WTC11 (cell line): ENCODE data around the gene IMP3. TPM values are rescaled to one million over a fixed set of nuclear protein-coding genes. Genes with fewer than 3 reads are reported as not detected.

Experiments used
- ATAC-seq: fragments of 200-7000 bp; cut with Tn5 transposase; 2 replicates; pipeline ENCODE4 v1.10.0; 2021; ENCODE audit warnings: mild to moderate bottlenecking, moderate library complexity
- Bru-seq: library from RNA; stranded (reverse); fragments of 400-500 nt; gene quantifications from one replicate; lab custom pipeline; 2021; lab: Mats Ljungman, UMichigan
- CTCF ChIA-PET: fragments of 300-600 bp; sonication (Branson Sonifier 250); formaldehyde crosslinking; loops from one replicate; lab custom pipeline; 2021; ENCODE audit warnings: antibody characterized with exemption; lab: Charles Lee
- POLR2A ChIA-PET: fragments of 350-600 bp; sonication (Branson Sonifier 250); formaldehyde crosslinking; loops from one replicate; lab custom pipeline; 2021; ENCODE audit warnings: antibody characterized with exemption; lab: Charles Lee
- DNase-seq: peaks from one replicate; pipeline ENCODE4 v3.0.0; 2021; ENCODE audit warnings: low spot score
- H3K27ac Mint-ChIP-seq: 2 replicates; pipeline ENCODE4 v1.8.0; 2021; ENCODE audit warnings: mixed read lengths
- H3K27me3 Mint-ChIP-seq: 2 replicates; pipeline ENCODE4 v1.8.0; 2021; ENCODE audit warnings: low read depth, mild to moderate bottlenecking, moderate library complexity, mixed read lengths
- H3K36me3 Mint-ChIP-seq: 2 replicates; pipeline ENCODE4 v1.8.0; 2021; ENCODE audit warnings: mixed read lengths
- H3K4me1 Mint-ChIP-seq: 2 replicates; pipeline ENCODE4 v1.8.0; 2022; ENCODE audit warnings: mixed read lengths
- H3K4me3 Mint-ChIP-seq: 2 replicates; pipeline ENCODE4 v1.8.0; 2021; ENCODE audit warnings: mild to moderate bottlenecking, moderate library complexity, mixed read lengths
- H3K9me3 Mint-ChIP-seq: 2 replicates; pipeline ENCODE4 v1.8.0; 2021; ENCODE audit warnings: mixed read lengths
- ATF1 ChIP-seq: sonication (generic); formaldehyde crosslinking; IDR thresholded peaks from 2 replicates; pipeline ENCODE4 v1.8.1; 2023; ENCODE audit warnings: mild to moderate bottlenecking, moderate library complexity, missing genetic modification reagents
- ATF6 ChIP-seq: sonication (generic); formaldehyde crosslinking; IDR thresholded peaks from 2 replicates; pipeline ENCODE4 v1.8.1; 2023; ENCODE audit warnings: mild to moderate bottlenecking, missing genetic modification reagents
- E2F4 ChIP-seq: sonication (generic); formaldehyde crosslinking; IDR thresholded peaks from 2 replicates; pipeline ENCODE4 v1.8.1; 2022; ENCODE audit warnings: low read depth, mild to moderate bottlenecking, moderate library complexity, missing genetic modification reagents, borderline replicate concordance
- FOXP1 ChIP-seq: sonication (generic); formaldehyde crosslinking; IDR thresholded peaks from 2 replicates; pipeline ENCODE4 v1.8.0; 2022; ENCODE audit warnings: missing genetic modification reagents, mild to moderate bottlenecking, moderate library complexity, borderline replicate concordance
- GABPB1 ChIP-seq: sonication (generic); formaldehyde crosslinking; IDR thresholded peaks from 2 replicates; pipeline ENCODE4 v1.8.1; 2023; ENCODE audit warnings: mild to moderate bottlenecking, missing genetic modification reagents
- HMGA2 ChIP-seq: fragments of 250-450 bp; sonication (Bioruptor Pico); IDR thresholded peaks from 2 replicates; pipeline ENCODE4 v1.4.0; 2021; ENCODE audit warnings: mild to moderate bottlenecking, moderate library complexity
- IRF1 ChIP-seq: sonication (generic); formaldehyde crosslinking; IDR thresholded peaks from 2 replicates; pipeline ENCODE4 v1.8.0; 2023; ENCODE audit warnings: missing genetic modification reagents
- JAZF1 ChIP-seq: fragments of 250-450 bp; sonication (Bioruptor Pico); IDR thresholded peaks from 2 replicates; pipeline ENCODE4 v1.9.0; 2021; ENCODE audit warnings: moderate library complexity, mild to moderate bottlenecking, inconsistent platforms
- JUN ChIP-seq: sonication (generic); formaldehyde crosslinking; IDR thresholded peaks from 2 replicates; pipeline ENCODE4 v1.8.0; 2023; ENCODE audit warnings: mild to moderate bottlenecking, missing genetic modification reagents
- MAX ChIP-seq: sonication (generic); formaldehyde crosslinking; IDR thresholded peaks from 2 replicates; pipeline ENCODE4 v1.8.0; 2022; ENCODE audit warnings: mild to moderate bottlenecking, missing genetic modification reagents
- MXD4 ChIP-seq: fragments of 250-450 bp; sonication (Bioruptor Pico); IDR thresholded peaks from 2 replicates; pipeline ENCODE4 v1.8.0; 2021; ENCODE audit warnings: mild to moderate bottlenecking, moderate library complexity, borderline replicate concordance
- NFE2L1 ChIP-seq: sonication (generic); formaldehyde crosslinking; IDR thresholded peaks from 2 replicates; pipeline ENCODE4 v1.8.1; 2023; ENCODE audit warnings: missing genetic modification reagents
- NFYB ChIP-seq: sonication (generic); formaldehyde crosslinking; conservative IDR thresholded peaks from 2 replicates; pipeline ENCODE4 v1.8.0; 2022; ENCODE audit warnings: low read depth, missing genetic modification reagents
- PRRX2 ChIP-seq: fragments of 250-450 bp; sonication (Bioruptor Pico); IDR thresholded peaks from 2 replicates; pipeline ENCODE4 v1.8.0; 2021; ENCODE audit warnings: mild to moderate bottlenecking
- SMAD4 ChIP-seq: sonication (generic); formaldehyde crosslinking; IDR thresholded peaks from 2 replicates; pipeline ENCODE4 v1.8.0; 2022; ENCODE audit warnings: mild to moderate bottlenecking, missing genetic modification reagents
- TEAD1 ChIP-seq: sonication (generic); formaldehyde crosslinking; IDR thresholded peaks from 2 replicates; pipeline ENCODE4 v1.8.0; 2022; ENCODE audit warnings: mild to moderate bottlenecking, missing genetic modification reagents
- TEAD4 ChIP-seq: sonication (generic); formaldehyde crosslinking; IDR thresholded peaks from 2 replicates; pipeline ENCODE4 v1.8.0; 2022; ENCODE audit warnings: mild to moderate bottlenecking, missing genetic modification reagents
- TP53 ChIP-seq: sonication (generic); formaldehyde crosslinking; IDR thresholded peaks from 2 replicates; pipeline ENCODE4 v1.8.1; 2023; ENCODE audit warnings: mild to moderate bottlenecking, missing genetic modification reagents
- USF2 ChIP-seq: sonication (generic); formaldehyde crosslinking; IDR thresholded peaks from 2 replicates; pipeline ENCODE4 v1.8.1; 2023; ENCODE audit warnings: mild to moderate bottlenecking, missing genetic modification reagents, moderate library complexity
- ZBTB21 ChIP-seq: sonication (generic); formaldehyde crosslinking; IDR thresholded peaks from 2 replicates; pipeline ENCODE4 v1.8.1; 2023; ENCODE audit warnings: mild to moderate bottlenecking, missing genetic modification reagents, borderline replicate concordance
- long read RNA-seq, 3 experiments: library from RNA in 1 of 3; library from capped mRNA in 1 of 3; library from polyadenylated mRNA in 1 of 3; unstranded in 2 of 3; stranded (forward) in 1 of 3; transcript quantifications; one replicate each; pipeline ENCODE4 v2.0.0, GENCODE V29; 2021
- total RNA-seq: library from RNA; stranded (reverse); gene quantifications from 3 replicates; pipeline ENCODE4 v1.2.3, GENCODE V29; 2021
- TF ChIP-seq, protein P1 (sequence below): sonication (generic); formaldehyde crosslinking; conservative IDR thresholded peaks from 2 replicates; pipeline ENCODE4 v1.8.1; 2022; ENCODE audit warnings: mild to moderate bottlenecking, missing genetic modification reagents
- TF ChIP-seq, protein P2 (sequence below): fragments of 250-450 bp; sonication (Bioruptor Pico); IDR thresholded peaks from 2 replicates; pipeline ENCODE4 v1.9.0; 2021; ENCODE audit warnings: mild to moderate bottlenecking
- TF ChIP-seq, protein P3 (sequence below): sonication (generic); formaldehyde crosslinking; IDR thresholded peaks from 2 replicates; pipeline ENCODE4 v1.8.1; 2022; ENCODE audit warnings: missing genetic modification reagents, borderline replicate concordance
- TF ChIP-seq, protein P4 (sequence below): sonication (generic); formaldehyde crosslinking; IDR thresholded peaks from 2 replicates; pipeline ENCODE4 v1.8.1; 2023; ENCODE audit warnings: mild to moderate bottlenecking, missing genetic modification reagents, moderate library complexity

Gene IMP3
- 93.7 to 107 TPM (median 94.8 TPM) in 3 replicates for total RNA-seq
- Bru-seq, nascent RNA, result percentile 78 among the genes with signal in this experiment
- long read RNA-seq, experiment 1, transcript IMP3-202 (1 exons, 1,237 nt), result major isoform, 229 of 231 reads
- long read RNA-seq, experiment 1, partial matches to known transcripts, result 0 of 231 reads
- long read RNA-seq, experiment 1, other reads (novel, unspliced or antisense), result 1 of 231 reads
- long read RNA-seq, experiment 2, transcript IMP3-202 (1 exons, 1,237 nt), result major isoform, 117 of 117 reads
- long read RNA-seq, experiment 2, partial matches to known transcripts, result 0 of 117 reads
- long read RNA-seq, experiment 2, other reads (novel, unspliced or antisense), result 0 of 117 reads
- long read RNA-seq, experiment 3, transcript IMP3-202 (1 exons, 1,237 nt), result major isoform, 326 of 327 reads
- long read RNA-seq, experiment 3, partial matches to known transcripts, result 1 of 327 reads
- long read RNA-seq, experiment 3, other reads (novel, unspliced or antisense), result 0 of 327 reads

DNA sequence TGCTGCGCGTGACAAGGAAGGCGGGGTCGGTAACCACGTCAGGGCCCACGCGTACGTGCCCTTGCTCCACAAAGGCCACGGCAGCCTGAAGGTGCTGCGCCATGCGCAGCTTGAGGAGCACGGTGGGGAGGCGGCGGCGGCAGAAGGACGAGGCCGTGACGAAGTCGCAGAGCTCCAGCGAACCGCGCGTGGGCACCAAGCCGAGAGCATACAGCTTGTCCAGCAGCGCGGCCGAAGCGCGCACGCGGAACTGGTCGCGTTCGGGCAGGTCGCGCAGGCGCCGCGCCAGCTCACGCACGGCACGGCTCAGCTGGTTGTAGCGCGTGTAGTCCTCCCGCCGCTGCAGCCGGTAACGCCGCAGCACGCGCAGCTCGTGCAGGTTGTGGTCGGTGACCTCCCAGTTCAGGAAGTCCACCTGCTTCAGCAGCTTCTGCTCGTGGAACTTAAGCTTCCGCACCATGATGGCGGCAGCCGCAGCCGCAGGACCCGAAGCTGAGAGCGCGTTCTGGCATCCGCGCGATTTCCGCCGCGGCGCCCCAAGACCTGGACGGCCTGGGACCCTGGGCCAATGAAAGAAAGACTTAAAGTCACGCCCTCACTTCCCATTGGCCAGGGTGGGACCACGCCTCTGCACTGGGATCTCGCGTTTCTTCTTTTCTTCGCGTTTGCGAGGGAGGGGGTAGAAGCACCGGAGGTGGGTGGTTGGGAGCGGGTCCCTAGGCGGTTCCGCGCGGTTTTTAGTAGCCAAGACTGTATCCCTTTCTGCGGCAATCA is at the start of gene IMP3:
Gene IMP3 (minus strand): TSS at position 516 of the 774 bp plus-strand sequence. CDS start 56 bp downstream, at position 460.
- H3K9me3 Mint-ChIP-seq, result no peaks in the 10 kb centered on the region
- peaks cover 35% of the 10 kb centered on the region for H3K4me1 Mint-ChIP-seq
- CTCF ChIA-PET, result interaction anchor here (0.6 to 3.7 kb wide), 9 partner anchors 12 to 272 kb away, joined by 3 to 26 read pairs (median 10); partner anchors contain the start of genes MAN2C1, SIN3A and SNUPN
- DNase-seq (peak; percentile 96), ATAC-seq (peak; percentile 97)
- H3K27ac Mint-ChIP-seq, result peak within 1 kb of the TSS; percentile 98
- peak within 1 kb of the TSS; percentile 92 for H3K4me3 Mint-ChIP-seq
- POLR2A ChIA-PET, result interaction anchor here (0.6 to 6.1 kb wide), 13 partner anchors 8 to 272 kb away, joined by 3 to 76 read pairs (median 12); partner anchors contain the start of genes MAN2C1, PTPN9, SIN3A and SNUPN
- no peaks in the 10 kb centered on the region for H3K36me3 Mint-ChIP-seq
- H3K27me3 Mint-ChIP-seq, result peaks cover 1% of the 10 kb centered on the region; the same call in 1 of the 2 replicates
- TF ChIP-seq ATF1 (0 out of 2 replicates have a peak, but pooled peaks have one; percentile 84), MXD4 (CRISPR knock-in tag) (no peak), ATF6 (CRISPR knock-in tag) (no peak), PRRX2 (CRISPR knock-in tag) (no peak), MAX (peak; percentile 95), TEAD4 (CRISPR knock-in tag) (peak; percentile 74; the same call in 1 of the 2 replicates), HMGA2 (CRISPR knock-in tag) (no peak), IRF1 (CRISPR knock-in tag) (peak; percentile 76; the same call in 1 of the 2 replicates), SMAD4 (no peak), JUN (no peak), E2F4 (peak; percentile 60), ZBTB21 (CRISPR knock-in tag) (peak; percentile 92), TEAD1 (CRISPR knock-in tag) (peak; percentile 83; the same call in 1 of the 2 replicates), GABPB1 (peak; percentile 49), NFYB (CRISPR knock-in tag) (peak; percentile 93), USF2 (CRISPR knock-in tag) (peak; percentile 70), FOXP1 (CRISPR knock-in tag) (peak; percentile 96), NFE2L1 (CRISPR knock-in tag) (peak; percentile 51; the same call in 1 of the 2 replicates), TP53 (CRISPR knock-in tag) (peak; percentile 80; the same call in 1 of the 2 replicates), JAZF1 (CRISPR knock-in tag) (no peak)
- TF ChIP-seq, protein P1, sequence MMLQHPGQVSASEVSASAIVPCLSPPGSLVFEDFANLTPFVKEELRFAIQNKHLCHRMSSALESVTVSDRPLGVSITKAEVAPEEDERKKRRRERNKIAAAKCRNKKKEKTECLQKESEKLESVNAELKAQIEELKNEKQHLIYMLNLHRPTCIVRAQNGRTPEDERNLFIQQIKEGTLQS, result no peak
- TF ChIP-seq, protein P2, sequence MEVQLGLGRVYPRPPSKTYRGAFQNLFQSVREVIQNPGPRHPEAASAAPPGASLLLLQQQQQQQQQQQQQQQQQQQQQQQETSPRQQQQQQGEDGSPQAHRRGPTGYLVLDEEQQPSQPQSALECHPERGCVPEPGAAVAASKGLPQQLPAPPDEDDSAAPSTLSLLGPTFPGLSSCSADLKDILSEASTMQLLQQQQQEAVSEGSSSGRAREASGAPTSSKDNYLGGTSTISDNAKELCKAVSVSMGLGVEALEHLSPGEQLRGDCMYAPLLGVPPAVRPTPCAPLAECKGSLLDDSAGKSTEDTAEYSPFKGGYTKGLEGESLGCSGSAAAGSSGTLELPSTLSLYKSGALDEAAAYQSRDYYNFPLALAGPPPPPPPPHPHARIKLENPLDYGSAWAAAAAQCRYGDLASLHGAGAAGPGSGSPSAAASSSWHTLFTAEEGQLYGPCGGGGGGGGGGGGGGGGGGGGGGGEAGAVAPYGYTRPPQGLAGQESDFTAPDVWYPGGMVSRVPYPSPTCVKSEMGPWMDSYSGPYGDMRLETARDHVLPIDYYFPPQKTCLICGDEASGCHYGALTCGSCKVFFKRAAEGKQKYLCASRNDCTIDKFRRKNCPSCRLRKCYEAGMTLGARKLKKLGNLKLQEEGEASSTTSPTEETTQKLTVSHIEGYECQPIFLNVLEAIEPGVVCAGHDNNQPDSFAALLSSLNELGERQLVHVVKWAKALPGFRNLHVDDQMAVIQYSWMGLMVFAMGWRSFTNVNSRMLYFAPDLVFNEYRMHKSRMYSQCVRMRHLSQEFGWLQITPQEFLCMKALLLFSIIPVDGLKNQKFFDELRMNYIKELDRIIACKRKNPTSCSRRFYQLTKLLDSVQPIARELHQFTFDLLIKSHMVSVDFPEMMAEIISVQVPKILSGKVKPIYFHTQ, result no peak
- TF ChIP-seq, protein P3, sequence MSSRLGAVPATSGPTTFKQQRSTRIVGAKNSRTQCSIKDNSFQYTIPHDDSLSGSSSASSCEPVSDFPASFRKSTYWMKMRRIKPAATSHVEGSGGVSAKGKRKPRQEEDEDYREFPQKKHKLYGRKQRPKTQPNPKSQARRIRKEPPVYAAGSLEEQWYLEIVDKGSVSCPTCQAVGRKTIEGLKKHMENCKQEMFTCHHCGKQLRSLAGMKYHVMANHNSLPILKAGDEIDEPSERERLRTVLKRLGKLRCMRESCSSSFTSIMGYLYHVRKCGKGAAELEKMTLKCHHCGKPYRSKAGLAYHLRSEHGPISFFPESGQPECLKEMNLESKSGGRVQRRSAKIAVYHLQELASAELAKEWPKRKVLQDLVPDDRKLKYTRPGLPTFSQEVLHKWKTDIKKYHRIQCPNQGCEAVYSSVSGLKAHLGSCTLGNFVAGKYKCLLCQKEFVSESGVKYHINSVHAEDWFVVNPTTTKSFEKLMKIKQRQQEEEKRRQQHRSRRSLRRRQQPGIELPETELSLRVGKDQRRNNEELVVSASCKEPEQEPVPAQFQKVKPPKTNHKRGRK, result no peak
- TF ChIP-seq, protein P4, sequence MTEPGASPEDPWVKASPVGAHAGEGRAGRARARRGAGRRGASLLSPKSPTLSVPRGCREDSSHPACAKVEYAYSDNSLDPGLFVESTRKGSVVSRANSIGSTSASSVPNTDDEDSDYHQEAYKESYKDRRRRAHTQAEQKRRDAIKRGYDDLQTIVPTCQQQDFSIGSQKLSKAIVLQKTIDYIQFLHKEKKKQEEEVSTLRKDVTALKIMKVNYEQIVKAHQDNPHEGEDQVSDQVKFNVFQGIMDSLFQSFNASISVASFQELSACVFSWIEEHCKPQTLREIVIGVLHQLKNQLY (CRISPR knock-in tag), result peak; percentile 94; the same call in 1 of the 2 replicates
